SU-DHL-6 (cell line): Measurements from ENCODE around the gene FTL.
A peak's percentile ranks its signal among the peaks of the same experiment; 100 is the strongest.

ENCODE experiments used
- H2AFZ ChIP-seq: fragments of 200-600 bp; sonication (generic); 2 replicates; pipeline ENCODE4 v1.6.1; 2014; ENCODE audit warnings: low read depth, mild to moderate bottlenecking, moderate library complexity, mixed read lengths, antibody characterized with exemption, low read length; ENCODE audit not compliant: severe bottlenecking
- H3F3A ChIP-seq: fragments of 200-600 bp; shearing (Covaris generic); 2 replicates; pipeline ENCODE4 v1.6.0; 2016; ENCODE audit warnings: antibody characterized with exemption, mild to moderate bottlenecking; ENCODE audit not compliant: insufficient read depth
- H3K27ac ChIP-seq: fragments of 200-600 bp; sonication (generic); 2 replicates; pipeline ENCODE4 v1.5.1; 2016; ENCODE audit warnings: low read depth, mild to moderate bottlenecking, low read length, moderate library complexity, mixed read lengths
- H3K27me3 ChIP-seq: fragments of 200-600 bp; sonication (generic), shearing (Covaris generic); 2 replicates; pipeline ENCODE4 v1.6.0; 2014; ENCODE audit warnings: mild to moderate bottlenecking, low read length
- H3K36me3 ChIP-seq: fragments of 200-600 bp; sonication (generic); 2 replicates; pipeline ENCODE4 v1.6.1; 2014; ENCODE audit warnings: mild to moderate bottlenecking, low read length, mixed read lengths
- H3K4me2 ChIP-seq: fragments of 300-600, 200-600 bp; shearing (Covaris generic), sonication (generic); 2 replicates; pipeline ENCODE4 v1.6.0; 2014; ENCODE audit warnings: low read length, low read depth, mild to moderate bottlenecking; ENCODE audit not compliant: poor library complexity, severe bottlenecking
- H3K4me3 ChIP-seq: fragments of 200-600 bp; sonication (generic); 2 replicates; pipeline ENCODE4 v1.5.1; 2014; ENCODE audit warnings: antibody characterized with exemption, low read length, mild to moderate bottlenecking, mixed read lengths; ENCODE audit not compliant: insufficient read depth, poor library complexity, severe bottlenecking
- H3K79me2 ChIP-seq: fragments of 200-600 bp; sonication (generic); 2 replicates; pipeline ENCODE4 v1.6.1; 2014; ENCODE audit warnings: mild to moderate bottlenecking, low read length, moderate library complexity; ENCODE audit not compliant: insufficient read depth
- H3K9ac ChIP-seq: fragments of 200-600 bp; sonication (generic); 2 replicates; pipeline ENCODE4 v1.7.0; 2014; ENCODE audit warnings: mild to moderate bottlenecking, low read length
- H3K9me2 ChIP-seq: fragments of 200-600 bp; sonication (generic); replicated peaks from 2 replicates; pipeline ENCODE4 v1.6.1; 2014; ENCODE audit warnings: low read length; ENCODE audit not compliant: insufficient read depth
- H3K9me3 ChIP-seq: fragments of 200-600 bp; sonication (generic); 2 replicates; pipeline ENCODE4 v1.6.1; 2014; ENCODE audit warnings: low read length, mixed read lengths; ENCODE audit not compliant: insufficient read depth
- H4K20me1 ChIP-seq: fragments of 200-600 bp; sonication (generic); 2 replicates; pipeline ENCODE4 v1.6.1; 2014; ENCODE audit warnings: low read depth, mild to moderate bottlenecking, antibody characterized with exemption, low read length, moderate library complexity, mixed read lengths
- EZH2phosphoT487 ChIP-seq: fragments of 200-600 bp; sonication (generic), shearing (Covaris generic); conservative IDR thresholded peaks from 2 replicates; pipeline ENCODE4 v1.6.1; 2018; ENCODE audit warnings: mild to moderate bottlenecking, antibody characterized with exemption, low read length, moderate library complexity, mixed read lengths
- TF ChIP-seq, protein P1 (sequence below): fragments of 200-600 bp; sonication (generic); IDR thresholded peaks from one replicate; pipeline ENCODE4 v1.5.1; 2017; ENCODE audit warnings: antibody characterized with exemption, mild to moderate bottlenecking, low read length, moderate library complexity; ENCODE audit not compliant: insufficient read depth, poor library complexity, severe bottlenecking

FTL gene

DNA sequence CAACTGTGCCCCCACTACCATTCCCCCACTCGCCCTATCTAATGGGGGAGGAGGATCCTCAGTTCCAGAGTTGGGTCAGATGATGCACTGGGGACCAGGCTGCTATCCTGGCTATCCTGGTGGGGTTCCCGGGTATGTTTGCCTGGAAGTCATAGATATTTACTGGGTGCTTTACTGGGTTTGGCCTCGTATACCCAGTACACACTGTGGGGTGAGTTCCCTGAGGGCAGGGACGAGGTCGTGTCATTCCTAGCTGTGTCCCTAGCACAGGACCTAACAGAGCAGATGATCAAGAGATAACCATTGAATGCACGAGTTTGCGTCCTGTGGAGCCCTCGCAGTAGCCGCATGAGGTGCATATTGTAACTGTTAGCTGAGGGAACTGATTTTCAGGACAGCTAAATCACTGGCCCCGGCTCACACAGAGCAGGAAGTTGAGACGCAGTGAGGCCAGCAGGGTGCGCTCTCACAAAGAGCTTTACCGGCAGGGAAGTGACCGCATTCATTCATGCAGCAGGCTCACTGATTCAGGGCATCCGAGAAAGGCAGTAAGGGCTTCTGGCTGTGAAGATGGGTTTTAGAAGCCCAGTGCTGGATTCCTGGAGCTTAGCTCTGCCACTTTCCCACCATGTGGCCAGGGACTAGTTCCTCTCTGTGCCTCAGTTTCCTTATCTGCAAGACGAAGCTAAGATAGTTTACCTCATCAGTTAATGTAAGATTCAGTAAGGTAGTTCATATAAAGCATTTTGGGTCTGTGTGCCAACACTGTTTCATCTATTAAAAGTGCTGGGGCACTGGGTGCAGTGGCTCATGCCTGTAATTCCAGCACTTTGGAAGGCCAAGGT is 34.6 kb downstream of the FTL start:
- no peak overlapping the region for H3K4me3 ChIP-seq
- H4K20me1 ChIP-seq, result no peaks in the 10 kb centered on the region
- H3K9ac ChIP-seq, result no peak overlapping the region
- H3K27me3 ChIP-seq, result no peaks in the 10 kb centered on the region
- H3K27ac ChIP-seq, result no peak overlapping the region
- TF ChIP-seq EZH2phosphoT487, result no peak
- TF ChIP-seq, protein P1, sequence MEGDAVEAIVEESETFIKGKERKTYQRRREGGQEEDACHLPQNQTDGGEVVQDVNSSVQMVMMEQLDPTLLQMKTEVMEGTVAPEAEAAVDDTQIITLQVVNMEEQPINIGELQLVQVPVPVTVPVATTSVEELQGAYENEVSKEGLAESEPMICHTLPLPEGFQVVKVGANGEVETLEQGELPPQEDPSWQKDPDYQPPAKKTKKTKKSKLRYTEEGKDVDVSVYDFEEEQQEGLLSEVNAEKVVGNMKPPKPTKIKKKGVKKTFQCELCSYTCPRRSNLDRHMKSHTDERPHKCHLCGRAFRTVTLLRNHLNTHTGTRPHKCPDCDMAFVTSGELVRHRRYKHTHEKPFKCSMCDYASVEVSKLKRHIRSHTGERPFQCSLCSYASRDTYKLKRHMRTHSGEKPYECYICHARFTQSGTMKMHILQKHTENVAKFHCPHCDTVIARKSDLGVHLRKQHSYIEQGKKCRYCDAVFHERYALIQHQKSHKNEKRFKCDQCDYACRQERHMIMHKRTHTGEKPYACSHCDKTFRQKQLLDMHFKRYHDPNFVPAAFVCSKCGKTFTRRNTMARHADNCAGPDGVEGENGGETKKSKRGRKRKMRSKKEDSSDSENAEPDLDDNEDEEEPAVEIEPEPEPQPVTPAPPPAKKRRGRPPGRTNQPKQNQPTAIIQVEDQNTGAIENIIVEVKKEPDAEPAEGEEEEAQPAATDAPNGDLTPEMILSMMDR, result peak; percentile 80
- H3K9me2 ChIP-seq, result no peaks in the 10 kb centered on the region
- H3F3A ChIP-seq, result no peaks in the 10 kb centered on the region
- H3K79me2 ChIP-seq, result peaks cover 30% of the 10 kb centered on the region
- no peak overlapping the region for H2AFZ ChIP-seq
- no peak overlapping the region for H3K4me2 ChIP-seq
- H3K36me3 ChIP-seq, result no peaks in the 10 kb centered on the region; the same call in 1 of the 2 replicates
- no peaks in the 10 kb centered on the region for H3K9me3 ChIP-seq

DNA sequence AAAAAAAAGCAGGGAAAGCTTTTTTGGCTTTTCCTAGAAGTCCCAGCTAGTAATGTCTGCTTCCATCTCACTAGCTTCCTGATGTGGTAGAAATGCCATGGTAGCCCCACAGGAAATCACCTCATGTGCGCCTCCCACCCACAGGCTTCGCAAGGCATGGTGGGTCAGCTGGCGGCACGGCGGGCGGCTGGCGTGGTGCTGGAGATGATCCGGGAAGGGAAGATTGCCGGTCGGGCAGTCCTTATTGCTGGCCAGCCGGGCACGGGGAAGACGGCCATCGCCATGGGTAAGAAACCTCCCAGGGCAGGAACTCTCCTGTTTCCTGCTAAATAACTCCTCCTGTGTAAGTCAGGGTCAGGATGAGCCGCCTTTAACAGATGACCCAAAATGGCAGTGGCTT is 39.0 kb downstream of the FTL start:
- Histone ChIP-seq H3F3A (no peaks in the 10 kb centered on the region), H3K9ac (no peak overlapping the region), H3K9me2 (no peaks in the 10 kb centered on the region), H3K4me3 (no peak overlapping the region), H2AFZ (no peak overlapping the region), H3K36me3 (no peaks in the 10 kb centered on the region; the same call in 1 of the 2 replicates), H3K9me3 (no peaks in the 10 kb centered on the region), H3K79me2 (0 out of 2 replicates have a peak, but pooled peaks cover 4% of the 10 kb centered on the region), H3K27me3 (no peaks in the 10 kb centered on the region), H3K4me2 (no peak overlapping the region), H3K27ac (no peak overlapping the region), H4K20me1 (no peaks in the 10 kb centered on the region)
- TF ChIP-seq, protein P1, result no peak
- TF ChIP-seq EZH2phosphoT487, result no peak

DNA sequence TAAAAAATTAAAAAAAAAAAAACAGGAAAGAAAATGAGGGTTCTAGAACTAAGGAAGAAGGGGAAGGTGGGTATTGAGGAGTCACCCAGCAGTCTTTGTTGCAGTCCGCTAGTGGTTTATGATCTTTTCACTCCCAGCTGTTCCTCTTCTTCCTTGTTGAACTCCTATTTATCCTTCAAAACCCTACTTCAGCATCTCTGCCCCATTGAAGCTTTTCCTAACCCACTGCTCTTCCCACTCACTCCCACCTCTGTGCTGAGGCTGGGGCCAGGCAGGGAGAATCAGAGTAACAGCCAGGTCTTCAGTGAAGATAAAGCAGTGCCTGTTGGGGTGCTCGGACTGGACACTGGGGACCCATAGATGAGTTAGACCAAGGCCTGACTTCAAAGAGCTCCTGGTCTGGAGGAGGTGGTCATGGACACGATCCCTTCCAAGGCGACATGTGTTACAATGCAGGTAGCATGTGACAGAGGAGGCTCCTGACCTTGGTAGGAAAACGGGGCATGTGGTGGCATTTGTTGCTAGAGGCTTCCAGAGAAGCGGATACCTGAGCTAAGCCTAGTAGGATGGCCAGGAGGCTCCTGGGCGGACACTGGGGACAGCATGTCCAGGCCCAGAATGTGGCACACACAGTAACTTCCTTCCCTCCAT is 40.0 kb downstream of the FTL start:
- Histone ChIP-seq H3K79me2 (0 out of 2 replicates have a peak, but pooled peaks cover under 1% of the 10 kb centered on the region), H3K36me3 (no peaks in the 10 kb centered on the region; the same call in 1 of the 2 replicates), H3K9me2 (no peaks in the 10 kb centered on the region), H3F3A (no peaks in the 10 kb centered on the region), H3K4me3 (no peak overlapping the region), H4K20me1 (no peaks in the 10 kb centered on the region), H2AFZ (no peak overlapping the region), H3K9ac (no peak overlapping the region), H3K27me3 (no peaks in the 10 kb centered on the region), H3K9me3 (no peaks in the 10 kb centered on the region), H3K4me2 (no peak overlapping the region), H3K27ac (no peak overlapping the region)
- TF ChIP-seq, protein P1, result no peak
- TF ChIP-seq EZH2phosphoT487, result no peak
